Kidney capillary endothelial cell (primary cell): ENCODE results near the gene MED9.

Experiments used
- DNase-seq: peaks from one replicate; pipeline ENCODE4 v3.0.0-alpha.2; 2018; ENCODE audit warnings: low spot score

MED9 gene

GRCh38 chr17:17516941-17517720, 40.3 kb downstream of the MED9 start:
- DNase-seq, result no peak

GRCh38 chr17:17518014-17518413, 41.2 kb downstream of the MED9 start:
- no peak for DNase-seq

- DNase-seq, result no peak
These were observed 42.2 kb downstream of the MED9 start for GRCh38 chr17:17518951-17519350.

GRCh38 chr17:17519886-17520285, 43.1 kb downstream of the MED9 start:
- no peak for DNase-seq

- no peak for DNase-seq
These were observed 43.9 kb downstream of the MED9 start for GRCh38 chr17:17520599-17521232.

- no peak for DNase-seq
These were observed 46.4 kb downstream of the MED9 start for GRCh38 chr17:17523001-17523730.

- no peak for DNase-seq
These were observed 47.1 kb downstream of the MED9 start for GRCh38 chr17:17523731-17524490.

- DNase-seq, result no peak
These were observed 48.5 kb downstream of the MED9 start for GRCh38 chr17:17525311-17525710.

- DNase-seq, result no peak
These were observed 49.2 kb downstream of the MED9 start for GRCh38 chr17:17525956-17526355.

GRCh38 chr17:17526369-17526768, 49.6 kb downstream of the MED9 start:
- no peak for DNase-seq

GRCh38 chr17:17527534-17527933, 50.7 kb downstream of the MED9 start:
- DNase-seq, result no peak

- no peak for DNase-seq
These were observed 51.2 kb downstream of the MED9 start for GRCh38 chr17:17527956-17528500.

GRCh38 chr17:17528696-17529652, 52.2 kb downstream of the MED9 start:
- DNase-seq, result no peak

GRCh38 chr17:17531156-17531555, 54.4 kb downstream of the MED9 start:
- no peak for DNase-seq

GRCh38 chr17:17532991-17533390, 56.2 kb downstream of the MED9 start:
- no peak for DNase-seq

GRCh38 chr17:17533901-17534441, 57.2 kb downstream of the MED9 start:
- no peak for DNase-seq

GRCh38 chr17:17535957-17536356, 59.2 kb downstream of the MED9 start:
- no peak for DNase-seq

GRCh38 chr17:17536702-17537101, 59.9 kb downstream of the MED9 start:
- no peak for DNase-seq

GRCh38 chr17:17537311-17538099, 60.7 kb downstream of the MED9 start:
- no peak for DNase-seq
